Suprapubic skin (tissue), 4 donors: Measurements from ENCODE around the gene ZNF740. TPM values are rescaled to one million over a fixed set of nuclear protein-coding genes. Genes with fewer than 3 reads are reported as not detected.

Experiments used
- DNase-seq, 2 donors: peaks; one replicate each; pipeline ENCODE4 v3.0.0-alpha.2; 2019; ENCODE audit warnings: low spot score in 2 of 2
- H3K27ac ChIP-seq: fragments of 200-600 bp; sonication (generic); one replicate; pipeline ENCODE4 v1.5.1; 2019
- H3K27me3 ChIP-seq: fragments of 200-600 bp; sonication (generic); one replicate; pipeline ENCODE4 v1.5.1; 2019
- H3K36me3 ChIP-seq: fragments of 200-600 bp; sonication (generic); one replicate; pipeline ENCODE4 v1.5.1; 2019
- H3K4me1 ChIP-seq: fragments of 200-600 bp; sonication (generic); one replicate; pipeline ENCODE4 v1.5.1; 2019
- H3K4me3 ChIP-seq: fragments of 200-600 bp; sonication (generic); one replicate; pipeline ENCODE4 v1.5.1; 2019; ENCODE audit warnings: mild to moderate bottlenecking
- H3K9me3 ChIP-seq: fragments of 200-600 bp; sonication (generic); one replicate; pipeline ENCODE4 v1.5.1; 2019
- CTCF ChIP-seq, 2 donors: fragments of 200-600 bp in 1 of 2; fragments of 450-650 bp in 1 of 2; sonication (generic) in 1 of 2; IDR thresholded peaks; one replicate each; pipeline ENCODE4 v1.5.1; 2016 to 2019; ENCODE audit warnings: antibody characterized with exemption in 2 of 2, mild to moderate bottlenecking in 1 of 2, moderate library complexity in 1 of 2
- EP300 ChIP-seq: sonication (generic); formaldehyde crosslinking; IDR thresholded peaks from one replicate; pipeline ENCODE4 v1.6.1; 2017; ENCODE audit warnings: antibody characterized with exemption
- POLR2A ChIP-seq, 2 donors: fragments of 450-650 bp; IDR thresholded peaks; one replicate each; pipeline ENCODE4 v1.6.1; 2017; ENCODE audit warnings: antibody characterized with exemption in 2 of 2, mild to moderate bottlenecking in 2 of 2, moderate library complexity in 2 of 2
- POLR2AphosphoS5 ChIP-seq, 3 donors: sonication (generic); formaldehyde crosslinking; IDR thresholded peaks; one replicate each; pipeline ENCODE4 v1.6.1; 2017; ENCODE audit warnings: antibody characterized with exemption in 3 of 3
- WGBS: methylation state at CpG from one replicate; pipeline ENCODE4 v1.1.5; 2018; 5-methylcytosine and 5-hydroxymethylcytosine counted together
- total RNA-seq, 4 donors: library from RNA; depleted of rRNA; stranded (reverse); fragments of >200 nt; gene quantifications; one replicate each; pipeline ENCODE4 v1.1.0, GENCODE V29; 2016

The ZNF740 gene
- total RNA-seq, 4 donors from 2014 or later: 5.9 to 38.9 (median 15.2) TPM

- WGBS: 71% methylated on average over 2 of the region's 2 CpGs
- peaks cover 43% of the 10 kb centered on the region for H3K36me3 ChIP-seq
These were observed 1.4 kb downstream of the ZNF740 start for GRCh38 chr12:53181935-53182334.

GRCh38 chr12:53182903-53183302 lies 2.4 kb downstream of the ZNF740 start:
- no peak overlapping the region for H3K27ac ChIP-seq
- peaks cover 53% of the 10 kb centered on the region for H3K36me3 ChIP-seq
- H3K9me3 ChIP-seq: no peaks in the 10 kb centered on the region
- peak overlapping the region; percentile 0 for H3K4me3 ChIP-seq
- peaks cover 49% of the 10 kb centered on the region for H3K4me1 ChIP-seq
- WGBS: 73% methylated on average over 2 of the region's 2 CpGs
- no peaks in the 10 kb centered on the region for H3K27me3 ChIP-seq
- no peak for DNase-seq
- no peak for TF ChIP-seq CTCF (IDR thresholded peaks at IDR 0.05)
- no peak for TF ChIP-seq EP300
- no peak for TF ChIP-seq POLR2A (IDR thresholded peaks at IDR 0.05)
- TF ChIP-seq POLR2AphosphoS5 (IDR thresholded peaks at IDR 0.05): no peak

More at GRCh38 chr12:53181935-53182334, 1.4 kb downstream of the ZNF740 start:
- Histone ChIP-seq H3K27ac (no peak overlapping the region), H3K27me3 (no peaks in the 10 kb centered on the region), H3K4me3 (peak overlapping the region; percentile 61), H3K9me3 (no peaks in the 10 kb centered on the region), H3K4me1 (peaks cover 49% of the 10 kb centered on the region)
- TF ChIP-seq POLR2A (IDR thresholded peaks at IDR 0.05): no peak
- TF ChIP-seq CTCF (IDR thresholded peaks at IDR 0.05): no peak
- TF ChIP-seq EP300: no peak
- DNase-seq: no peak

- H3K27me3 ChIP-seq: no peaks in the 10 kb centered on the region
- H3K36me3 ChIP-seq: peaks cover 59% of the 10 kb centered on the region
- TF ChIP-seq CTCF (IDR thresholded peaks at IDR 0.05) (no peak), POLR2A (IDR thresholded peaks at IDR 0.05) (no peak), POLR2AphosphoS5 (IDR thresholded peaks at IDR 0.05) (no peak), EP300 (no peak)
- no peaks in the 10 kb centered on the region for H3K9me3 ChIP-seq
- H3K27ac ChIP-seq: no peak overlapping the region
- H3K4me1 ChIP-seq: peaks cover 45% of the 10 kb centered on the region
- no peak overlapping the region for H3K4me3 ChIP-seq
- DNase-seq: peak in 1 of 2 donors; percentile 35
- 94% methylated on average over 6 of the region's 6 CpGs for WGBS
These were observed 4.3 kb downstream of the ZNF740 start for GRCh38 chr12:53184828-53185227.

GRCh38 chr12:53185582-53186153 lies 5.1 kb downstream of the ZNF740 start:
- H3K4me1 ChIP-seq: peaks cover 47% of the 10 kb centered on the region
- peak in 1 of 2 donors; percentile 22 for DNase-seq
- whole genome bisulfite sequencing: 91% methylated on average over 3 of the region's 3 CpGs

GRCh38 chr12:53186745-53187144 lies 6.2 kb downstream of the ZNF740 start:
- 66% methylated on average over 4 of the region's 4 CpGs for WGBS
- no peaks in the 10 kb centered on the region for H3K9me3 ChIP-seq

More at GRCh38 chr12:53185582-53186153, 5.1 kb downstream of the ZNF740 start:
- H3K4me3 ChIP-seq: no peak overlapping the region
- H3K9me3 ChIP-seq: no peaks in the 10 kb centered on the region
- no peaks in the 10 kb centered on the region for H3K27me3 ChIP-seq
- H3K36me3 ChIP-seq: peaks cover 59% of the 10 kb centered on the region
- TF ChIP-seq POLR2A (IDR thresholded peaks at IDR 0.05) (no peak), POLR2AphosphoS5 (IDR thresholded peaks at IDR 0.05) (no peak), EP300 (no peak), CTCF (IDR thresholded peaks at IDR 0.05) (no peak)
- no peak overlapping the region for H3K27ac ChIP-seq

More at GRCh38 chr12:53186745-53187144, 6.2 kb downstream of the ZNF740 start:
- no peak overlapping the region for H3K4me3 ChIP-seq
- H3K4me1 ChIP-seq: peaks cover 38% of the 10 kb centered on the region
- no peak for DNase-seq
- H3K36me3 ChIP-seq: peaks cover 61% of the 10 kb centered on the region
- no peaks in the 10 kb centered on the region for H3K27me3 ChIP-seq
- TF ChIP-seq POLR2A (IDR thresholded peaks at IDR 0.05) (no peak), EP300 (no peak), CTCF (IDR thresholded peaks at IDR 0.05) (no peak), POLR2AphosphoS5 (IDR thresholded peaks at IDR 0.05) (no peak)
- H3K27ac ChIP-seq: no peak overlapping the region
